HepG2 (cell line): ENCODE data around the gene HOXA10. TPM values are rescaled to one million over a fixed set of nuclear protein-coding genes. Genes with fewer than 3 reads are reported as not detected.

Source experiments
- MEIS1 ChIP-seq: sonication (generic); formaldehyde crosslinking; IDR thresholded peaks from 2 replicates; pipeline ENCODE4 v1.9.0; 2021; ENCODE audit warnings: mild to moderate bottlenecking, missing genetic modification reagents, moderate library complexity, borderline replicate concordance
- NR2C2 ChIP-seq: sonication (generic); formaldehyde crosslinking; IDR thresholded peaks from 2 replicates; pipeline ENCODE4 v1.4.0; 2020; ENCODE audit warnings: missing genetic modification reagents, mild to moderate bottlenecking, moderate library complexity, borderline replicate concordance
- PHF8 ChIP-seq: sonication (generic); formaldehyde crosslinking; IDR thresholded peaks from 2 replicates; pipeline ENCODE4 v1.5.0; 2020; ENCODE audit warnings: missing genetic modification reagents
- RAD21 ChIP-seq: fragments of 450-650 bp; formaldehyde crosslinking; IDR thresholded peaks from 2 replicates; pipeline ENCODE4 v1.5.0; 2020; ENCODE audit warnings: mild to moderate bottlenecking
- RARA ChIP-seq: IDR thresholded peaks from 2 replicates; pipeline ENCODE4 v1.6.1; 2016; ENCODE audit warnings: missing genetic modification reagents, missing compliant biosample characterization
- RBAK ChIP-seq: sonication (generic); formaldehyde crosslinking; IDR thresholded peaks from 2 replicates; pipeline ENCODE4 v1.5.1; 2020; ENCODE audit warnings: mild to moderate bottlenecking, missing genetic modification reagents
- TOE1 ChIP-seq: sonication (generic); formaldehyde crosslinking; IDR thresholded peaks from 2 replicates; pipeline ENCODE4 v1.4.0; 2020; ENCODE audit warnings: mild to moderate bottlenecking, missing genetic modification reagents
- USF2 ChIP-seq, 2 experiments: sonication (generic) in 1 of 2; formaldehyde crosslinking in 1 of 2; IDR thresholded peaks; 2 replicates each; pipeline versions ENCODE4 v1.5.1 to v1.6.1; 2011 to 2020; ENCODE audit warnings: borderline replicate concordance in 1 of 2, low read depth in 1 of 2, low read length in 1 of 2, mild to moderate bottlenecking in 1 of 2, missing genetic modification reagents in 1 of 2, moderate library complexity in 1 of 2
- ZBTB46 ChIP-seq: sonication (generic); formaldehyde crosslinking; IDR thresholded peaks from 2 replicates; pipeline ENCODE4 v1.4.0; 2020; ENCODE audit warnings: mild to moderate bottlenecking, missing genetic modification reagents, borderline replicate concordance
- ZNF3 ChIP-seq: IDR thresholded peaks from 2 replicates; pipeline ENCODE4 v1.7.0; 2017; ENCODE audit warnings: inconsistent platforms
- ZNF773 ChIP-seq: sonication (generic); formaldehyde crosslinking; IDR thresholded peaks from 2 replicates; pipeline ENCODE4 v1.4.0; 2020; ENCODE audit warnings: missing genetic modification reagents, borderline replicate concordance
- polyA plus RNA-seq, 8 experiments: library from polyadenylated mRNA; depleted of rRNA in 3 of 8; stranded (reverse) in 7 of 8; unstranded in 1 of 8; fragments of >200 nt; fragmentation: Illumina TruSeq in 4 of 8; extraction: Trizol in 4 of 8; gene quantifications; 2 replicates each; pipeline versions ENCODE4 v1.2.1 to v1.2.3, GENCODE V29; 2011 to 2016; ENCODE audit warnings: low read depth in 4 of 8, missing spikeins in 1 of 8, mixed read lengths in 1 of 8; ENCODE audit not compliant: insufficient read depth in 1 of 8
- total RNA-seq, 5 experiments: library from RNA; depleted of rRNA; stranded (reverse); fragments of >200 nt; fragmentation: Illumina TruSeq; extraction: Trizol; gene quantifications; 2 replicates each; pipeline ENCODE4 v1.2.3, GENCODE V29; 2016; ENCODE audit warnings: low read depth in 1 of 5
- TF ChIP-seq, protein P1 (sequence below): sonication (generic); formaldehyde crosslinking; IDR thresholded peaks from 2 replicates; pipeline ENCODE4 v1.4.0; 2020; ENCODE audit warnings: low read depth, missing genetic modification reagents
- TF ChIP-seq, protein P2 (sequence below): sonication (generic); formaldehyde crosslinking; IDR thresholded peaks from 2 replicates; pipeline ENCODE4 v1.9.0; 2021; ENCODE audit warnings: missing genetic modification reagents, borderline replicate concordance

The HOXA10 gene
- total and polyA plus RNA-seq, 2 of the 13 experiments (the other 11 are each of a cell fraction or from before 2014, with no cell fraction given), result not detected

GRCh38 chr7:27143023-27143949 lies 30.8 kb downstream of the HOXA10 start, which contains the start of gene HOXA5 (continued):
- TF ChIP-seq USF2 (IDR thresholded peaks at IDR 0.05; ENCODE audit: low read depth, low read length) (peak; percentile 60), USF2 (CRISPR knock-in tag; IDR thresholded peaks at IDR 0.05; ENCODE audit: borderline replicate concordance) (peak; percentile 87), ZBTB46 (no peak), NR2C2 (peak; percentile 60; the same call in 1 of the 2 replicates), ZNF773 (CRISPR knock-in tag) (no peak), ZNF3 (CRISPR knock-in tag) (no peak), PHF8 (CRISPR knock-in tag) (peak; percentile 41; the same call in 1 of the 2 replicates), TOE1 (no peak), MEIS1 (CRISPR knock-in tag) (no peak), RBAK (CRISPR knock-in tag) (no peak), RARA (peak; percentile 54; the same call in 1 of the 2 replicates), RAD21 (CRISPR knock-in tag) (peak; percentile 88)
- TF ChIP-seq, protein P1, sequence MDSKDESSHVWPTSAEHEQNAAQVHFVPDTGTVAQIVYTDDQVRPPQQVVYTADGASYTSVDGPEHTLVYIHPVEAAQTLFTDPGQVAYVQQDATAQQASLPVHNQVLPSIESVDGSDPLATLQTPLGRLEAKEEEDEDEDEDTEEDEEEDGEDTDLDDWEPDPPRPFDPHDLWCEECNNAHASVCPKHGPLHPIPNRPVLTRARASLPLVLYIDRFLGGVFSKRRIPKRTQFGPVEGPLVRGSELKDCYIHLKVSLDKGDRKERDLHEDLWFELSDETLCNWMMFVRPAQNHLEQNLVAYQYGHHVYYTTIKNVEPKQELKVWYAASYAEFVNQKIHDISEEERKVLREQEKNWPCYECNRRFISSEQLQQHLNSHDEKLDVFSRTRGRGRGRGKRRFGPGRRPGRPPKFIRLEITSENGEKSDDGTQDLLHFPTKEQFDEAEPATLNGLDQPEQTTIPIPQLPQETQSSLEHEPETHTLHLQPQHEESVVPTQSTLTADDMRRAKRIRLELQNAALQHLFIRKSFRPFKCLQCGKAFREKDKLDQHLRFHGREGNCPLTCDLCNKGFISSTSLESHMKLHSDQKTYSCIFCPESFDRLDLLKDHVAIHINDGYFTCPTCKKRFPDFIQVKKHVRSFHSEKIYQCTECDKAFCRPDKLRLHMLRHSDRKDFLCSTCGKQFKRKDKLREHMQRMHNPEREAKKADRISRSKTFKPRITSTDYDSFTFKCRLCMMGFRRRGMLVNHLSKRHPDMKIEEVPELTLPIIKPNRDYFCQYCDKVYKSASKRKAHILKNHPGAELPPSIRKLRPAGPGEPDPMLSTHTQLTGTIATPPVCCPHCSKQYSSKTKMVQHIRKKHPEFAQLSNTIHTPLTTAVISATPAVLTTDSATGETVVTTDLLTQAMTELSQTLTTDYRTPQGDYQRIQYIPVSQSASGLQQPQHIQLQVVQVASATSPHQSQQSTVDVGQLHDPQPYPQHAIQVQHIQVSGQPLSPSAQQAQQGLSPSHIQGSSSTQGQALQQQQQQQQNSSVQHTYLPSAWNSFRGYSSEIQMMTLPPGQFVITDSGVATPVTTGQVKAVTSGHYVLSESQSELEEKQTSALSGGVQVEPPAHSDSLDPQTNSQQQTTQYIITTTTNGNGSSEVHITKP (CRISPR knock-in tag), result peak; percentile 1; the same call in 1 of the 2 replicates
- TF ChIP-seq, protein P2, sequence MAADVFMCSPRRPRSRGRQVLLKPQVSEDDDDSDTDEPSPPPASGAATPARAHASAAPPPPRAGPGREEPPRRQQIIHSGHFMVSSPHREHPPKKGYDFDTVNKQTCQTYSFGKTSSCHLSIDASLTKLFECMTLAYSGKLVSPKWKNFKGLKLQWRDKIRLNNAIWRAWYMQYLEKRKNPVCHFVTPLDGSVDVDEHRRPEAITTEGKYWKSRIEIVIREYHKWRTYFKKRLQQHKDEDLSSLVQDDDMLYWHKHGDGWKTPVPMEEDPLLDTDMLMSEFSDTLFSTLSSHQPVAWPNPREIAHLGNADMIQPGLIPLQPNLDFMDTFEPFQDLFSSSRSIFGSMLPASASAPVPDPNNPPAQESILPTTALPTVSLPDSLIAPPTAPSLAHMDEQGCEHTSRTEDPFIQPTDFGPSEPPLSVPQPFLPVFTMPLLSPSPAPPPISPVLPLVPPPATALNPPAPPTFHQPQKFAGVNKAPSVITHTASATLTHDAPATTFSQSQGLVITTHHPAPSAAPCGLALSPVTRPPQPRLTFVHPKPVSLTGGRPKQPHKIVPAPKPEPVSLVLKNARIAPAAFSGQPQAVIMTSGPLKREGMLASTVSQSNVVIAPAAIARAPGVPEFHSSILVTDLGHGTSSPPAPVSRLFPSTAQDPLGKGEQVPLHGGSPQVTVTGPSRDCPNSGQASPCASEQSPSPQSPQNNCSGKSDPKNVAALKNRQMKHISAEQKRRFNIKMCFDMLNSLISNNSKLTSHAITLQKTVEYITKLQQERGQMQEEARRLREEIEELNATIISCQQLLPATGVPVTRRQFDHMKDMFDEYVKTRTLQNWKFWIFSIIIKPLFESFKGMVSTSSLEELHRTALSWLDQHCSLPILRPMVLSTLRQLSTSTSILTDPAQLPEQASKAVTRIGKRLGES, result no peak
